Neural crest cell (in vitro differentiated cells): ENCODE data around the gene TOPBP1. TPM values are rescaled to one million over a fixed set of nuclear protein-coding genes. Genes with fewer than 3 reads are reported as not detected.

Experiments used
- DNase-seq: peaks from one replicate; pipeline ENCODE4 v3.0.0; 2021; ENCODE audit warnings: low read depth, mixed read lengths, low spot score
- H3K27ac Mint-ChIP-seq: one replicate; pipeline ENCODE4 v1.8.0; 2021; ENCODE audit warnings: mild to moderate bottlenecking, mixed read lengths; ENCODE audit not compliant: unreplicated experiment
- H3K27me3 Mint-ChIP-seq: 2 replicates; pipeline ENCODE4 v1.8.0; 2021; ENCODE audit warnings: low read depth, mild to moderate bottlenecking, mixed read lengths
- H3K36me3 Mint-ChIP-seq: 2 replicates; pipeline ENCODE4 v1.8.0; 2021; ENCODE audit warnings: low read depth, mild to moderate bottlenecking, mixed read lengths
- H3K4me1 Mint-ChIP-seq: 2 replicates; pipeline ENCODE4 v1.8.0; 2021; ENCODE audit warnings: mixed read lengths
- H3K4me3 Mint-ChIP-seq: one replicate; pipeline ENCODE4 v1.8.0; 2021; ENCODE audit warnings: mild to moderate bottlenecking, mixed read lengths
- H3K9me3 Mint-ChIP-seq: 2 replicates; pipeline ENCODE4 v1.8.0; 2021; ENCODE audit warnings: mixed read lengths
- CTCF ChIP-seq: fragments of 200-600 bp; sonication (generic); conservative IDR thresholded peaks from 2 replicates; pipeline ENCODE4 v1.5.0; 2021; ENCODE audit warnings: antibody characterized with exemption, mild to moderate bottlenecking
- total RNA-seq: library from RNA; stranded (reverse); gene quantifications from 2 replicates; pipeline ENCODE4 v1.2.1, GENCODE V29; 2021

TOPBP1 gene
- total RNA-seq, 1 donor from 2014 or later: 58.8 TPM

DNA sequence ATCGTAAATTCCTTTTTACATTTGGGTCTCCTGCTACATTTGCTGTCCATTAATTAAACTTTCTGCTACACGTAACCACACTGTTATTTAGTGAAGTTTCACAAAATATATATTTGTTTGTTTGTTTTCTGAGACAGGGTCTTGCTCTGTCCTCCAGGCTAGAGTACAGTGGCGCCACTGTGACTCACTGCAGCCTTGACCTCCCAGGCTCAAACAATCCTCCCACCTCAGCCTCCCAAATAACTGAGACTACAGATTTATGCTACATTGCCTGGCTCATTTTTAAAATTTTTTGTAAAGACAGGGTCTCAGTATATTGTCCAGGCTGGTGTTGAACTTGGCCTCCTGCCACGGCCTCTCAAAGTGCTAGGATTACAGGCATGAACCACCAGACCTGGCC lies 20.5 kb downstream of the TOPBP1 start:
- Mint-ChIP-seq H3K36me3 (peaks cover 28% of the 10 kb centered on the region), H3K27me3 (no peaks in the 10 kb centered on the region), H3K9me3 (no peaks in the 10 kb centered on the region), H3K4me1 (no peaks in the 10 kb centered on the region), H3K4me3 (no peak overlapping the region), H3K27ac (no peak overlapping the region)
- DNase-seq: no peak
- no peak for TF ChIP-seq CTCF

- Mint-ChIP-seq H3K27me3 (no peaks in the 10 kb centered on the region), H3K27ac (no peak overlapping the region), H3K4me1 (no peaks in the 10 kb centered on the region), H3K36me3 (peaks cover 27% of the 10 kb centered on the region), H3K9me3 (no peaks in the 10 kb centered on the region), H3K4me3 (no peak overlapping the region)
- TF ChIP-seq CTCF: no peak
- DNase-seq: no peak
Observed at GRCh38 chr3:133633439-133633838, 28.3 kb downstream of the TOPBP1 start.

- H3K27me3 Mint-ChIP-seq: no peaks in the 10 kb centered on the region
- H3K4me3 Mint-ChIP-seq: no peak overlapping the region
- H3K9me3 Mint-ChIP-seq: no peaks in the 10 kb centered on the region
- no peak overlapping the region for H3K27ac Mint-ChIP-seq
- TF ChIP-seq CTCF: no peak
- no peak for DNase-seq
- H3K4me1 Mint-ChIP-seq: no peaks in the 10 kb centered on the region
- peaks cover 26% of the 10 kb centered on the region for H3K36me3 Mint-ChIP-seq
Observed at GRCh38 chr3:133629146-133629545, 32.6 kb downstream of the TOPBP1 start.

- DNase-seq: no peak
- peaks cover 17% of the 10 kb centered on the region for H3K36me3 Mint-ChIP-seq
- no peaks in the 10 kb centered on the region for H3K27me3 Mint-ChIP-seq
- H3K4me3 Mint-ChIP-seq: no peak overlapping the region
- H3K27ac Mint-ChIP-seq: no peak overlapping the region
- no peaks in the 10 kb centered on the region for H3K9me3 Mint-ChIP-seq
- no peaks in the 10 kb centered on the region for H3K4me1 Mint-ChIP-seq
- TF ChIP-seq CTCF: no peak
Observed at GRCh38 chr3:133627789-133628188, 34.0 kb downstream of the TOPBP1 start.

DNA sequence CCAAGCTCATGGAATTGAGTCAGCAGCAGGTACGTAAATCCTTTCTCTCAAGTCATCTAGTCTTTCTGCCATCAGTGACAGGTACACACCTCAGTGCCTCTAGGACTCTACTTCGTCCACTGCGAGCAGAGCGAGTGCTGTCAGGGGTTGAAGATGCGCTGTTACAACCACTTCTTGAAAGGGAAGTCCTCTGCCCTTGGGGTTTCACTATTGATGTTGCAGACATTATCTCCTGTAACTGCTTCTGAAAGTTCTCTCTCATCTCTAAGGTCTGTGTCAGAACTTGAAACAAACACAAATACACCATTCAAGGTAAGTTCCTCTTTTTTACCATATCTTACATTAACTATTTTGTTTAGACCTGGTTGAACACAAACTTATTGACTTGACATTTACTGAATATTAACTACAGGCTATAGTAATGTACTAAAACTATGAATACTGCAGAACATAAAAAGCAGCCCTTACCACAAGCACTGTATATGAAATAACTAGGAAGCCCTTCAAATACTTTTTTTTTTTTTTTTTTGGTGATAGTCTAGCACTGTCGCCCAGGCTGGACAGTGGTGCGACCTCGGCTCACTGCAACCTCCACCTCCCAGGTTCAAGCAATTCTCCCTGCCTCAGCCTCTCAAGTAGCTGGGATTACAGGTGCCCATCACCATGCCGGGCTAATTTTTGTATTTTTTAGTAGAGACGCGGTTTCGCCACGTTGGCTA lies 41.5 kb downstream of the TOPBP1 start:
- Mint-ChIP-seq H3K36me3 (peaks cover 12% of the 10 kb centered on the region), H3K27me3 (no peaks in the 10 kb centered on the region)
- TF ChIP-seq CTCF: no peak

More for the DNA sequence above, 41.5 kb downstream of the TOPBP1 start:
- DNase-seq: no peak
- no peaks in the 10 kb centered on the region for H3K9me3 Mint-ChIP-seq
- H3K27ac Mint-ChIP-seq: no peak overlapping the region
- H3K4me3 Mint-ChIP-seq: no peak overlapping the region
- no peaks in the 10 kb centered on the region for H3K4me1 Mint-ChIP-seq
